ENCODE data around the gene ANKRD34C.
"Not testable (repeated sequence)": the region's sequence is repeated elsewhere in the genome, so short reads cannot be mapped to it uniquely, and the experiment has no call there.

Gene ANKRD34C

GRCh38 chr15:79310985-79311900 lies 28.7 kb downstream of the ANKRD34C start, which contains the start of gene TMED3:
TMED3 (plus strand) TSS chr15:79311112; CDS start chr15:79311250, 138 bp downstream.
- peak; percentile 31 to 61 for DNase-seq (ENCODE audit: low read depth in 2 of 2, low spot score in 1 of 2)

- no peak for DNase-seq (ENCODE audit: low read depth in 2 of 2, low spot score in 1 of 2)
Observed at GRCh38 chr15:79311901-79312553, 29.5 kb downstream of the ANKRD34C start.

- DNase-seq (ENCODE audit: low read depth in 2 of 2, low spot score in 1 of 2) = no peak
Observed at GRCh38 chr15:79314186-79314585, 31.7 kb downstream of the ANKRD34C start.

GRCh38 chr15:79314811-79315210 lies 32.3 kb downstream of the ANKRD34C start:
- no peak for DNase-seq (ENCODE audit: low read depth in 2 of 2, low spot score in 1 of 2)

- DNase-seq (ENCODE audit: low read depth in 2 of 2, low spot score in 1 of 2) = no peak
Observed at GRCh38 chr15:79315623-79316328, 33.3 kb downstream of the ANKRD34C start.

- no peak for DNase-seq (ENCODE audit: low read depth in 2 of 2, low spot score in 1 of 2)
Observed at GRCh38 chr15:79316864-79317263, 34.3 kb downstream of the ANKRD34C start.

- not testable (repeated sequence) for DNase-seq (ENCODE audit: low read depth in 2 of 2, low spot score in 1 of 2)
Observed at GRCh38 chr15:79319973-79320372, 37.5 kb downstream of the ANKRD34C start.

- no peak for DNase-seq (ENCODE audit: low read depth in 2 of 2, low spot score in 1 of 2)
Observed at GRCh38 chr15:79321876-79322275, 39.4 kb downstream of the ANKRD34C start.

- DNase-seq (ENCODE audit: low read depth in 2 of 2, low spot score in 1 of 2) = no peak
Observed at GRCh38 chr15:79322306-79322705, 39.8 kb downstream of the ANKRD34C start.

- no peak for DNase-seq (ENCODE audit: low read depth in 2 of 2, low spot score in 1 of 2)
Observed at GRCh38 chr15:79322945-79323344, 40.4 kb downstream of the ANKRD34C start.

- no peak for DNase-seq (ENCODE audit: low read depth in 2 of 2, low spot score in 1 of 2)
Observed at GRCh38 chr15:79329171-79329611, 46.7 kb downstream of the ANKRD34C start.

Data from stimulated activated CD8-positive, alpha-beta memory T cell treated with anti-CD3 and anti-CD28 coated beads, Interleukin-4, amount 100 ng/mL, for 1 hour (primary cell).